GM12878 (cell line): ENCODE data around the gene TOM1L1. TPM values are rescaled to one million over a fixed set of nuclear protein-coding genes. Genes with fewer than 3 reads are reported as not detected.

Experiments used
- ATAC-seq: fragments of 200-7000 bp; cut with Tn5 transposase; 3 replicates; pipeline ENCODE4 v1.9.1; 2020; ENCODE audit warnings: mild to moderate bottlenecking, moderate library complexity
- BruUV-seq: library from RNA; stranded (reverse); fragments of 400-500 nt; replicated peaks from 2 replicates; lab custom pipeline; 2021; lab: Mats Ljungman, UMichigan
- CTCF ChIA-PET: fragments of 300-600 bp; sonication (Branson Sonifier 250); formaldehyde crosslinking; extraction: SDS; loops from one replicate; lab custom pipeline; 2021; ENCODE audit warnings: inconsistent platforms; lab: Yijun Ruan, JAX
- POLR2A ChIA-PET: fragments of 350-600 bp; formaldehyde crosslinking; extraction: SDS; loops from one replicate; lab custom pipeline; 2021; ENCODE audit warnings: inconsistent platforms; lab: Charles Lee
- RAD21 ChIA-PET: fragments of 300-600 bp; sonication (Branson Sonifier 250); formaldehyde crosslinking; loops from one replicate; lab custom pipeline; 2023; ENCODE audit warnings: antibody characterized with exemption; ENCODE audit not compliant: unreplicated experiment; lab: Charles Lee
- SMC1A ChIA-PET: fragments of 300-600 bp; sonication (Branson Sonifier 250); formaldehyde crosslinking; loops from one replicate; lab custom pipeline; 2023; ENCODE audit not compliant: unreplicated experiment, uncharacterized antibody; lab: Charles Lee
- DNase-seq: peaks from one replicate; pipeline ENCODE4 v3.0.0-alpha.2; 2011; ENCODE audit warnings: low read depth, low spot score
- FAIRE-seq: peaks from 3 replicates; lab custom pipeline; 2011; peaks lifted over from hg19 to GRCh38; lab: Jason Lieb, UNC
- H2AFZ ChIP-seq: 2 replicates; pipeline ENCODE4 v1.6.0; 2011; ENCODE audit warnings: low read depth, low read length, control low read depth; ENCODE audit not compliant: control insufficient read depth
- H3K27ac ChIP-seq: 2 replicates; pipeline ENCODE4 v1.5.1; 2011; ENCODE audit warnings: control low read depth; ENCODE audit not compliant: control insufficient read depth, insufficient read depth
- H3K27me3 ChIP-seq, 2 experiments: replicated peaks in 1 of 2; 2 replicates each; pipeline versions ENCODE4 v1.6.0 to v1.6.1; 2011; ENCODE audit warnings: low read length in 1 of 2; ENCODE audit not compliant: control insufficient read depth in 2 of 2, insufficient read depth in 2 of 2
- H3K36me3 ChIP-seq, 2 experiments: 2 replicates each; pipeline ENCODE4 v1.5.1; 2011; ENCODE audit warnings: low read length in 1 of 2; ENCODE audit not compliant: control insufficient read depth in 2 of 2, insufficient read depth in 2 of 2
- H3K4me1 ChIP-seq: 2 replicates; pipeline ENCODE4 v1.6.1; 2011; ENCODE audit warnings: mild to moderate bottlenecking, low read length, moderate library complexity, mixed read lengths; ENCODE audit not compliant: control insufficient read depth, insufficient read depth
- H3K4me2 ChIP-seq: 2 replicates; pipeline ENCODE4 v1.6.0; 2011; ENCODE audit warnings: control low read depth; ENCODE audit not compliant: control insufficient read depth, insufficient read depth
- H3K4me3 ChIP-seq: fragments of 200-600 bp; sonication (generic); 2 replicates; pipeline ENCODE4 v1.5.1; 2016
- H3K79me2 ChIP-seq: 2 replicates; pipeline ENCODE4 v1.6.0; 2011; ENCODE audit warnings: low read length; ENCODE audit not compliant: control insufficient read depth, insufficient read depth
- H3K9ac ChIP-seq: 2 replicates; pipeline ENCODE4 v1.8.0; 2011; ENCODE audit warnings: low read length, control low read depth, mixed read lengths; ENCODE audit not compliant: control insufficient read depth, insufficient read depth
- H3K9me3 ChIP-seq: replicated peaks from 3 replicates; pipeline ENCODE4 v1.5.1; 2011; ENCODE audit warnings: mild to moderate bottlenecking, low read length; ENCODE audit not compliant: control insufficient read depth, insufficient read depth
- H4K20me1 ChIP-seq: 2 replicates; pipeline ENCODE4 v1.6.0; 2011; ENCODE audit not compliant: control insufficient read depth, insufficient read depth
- ASH2L ChIP-seq: fragments of 300-600, 200-600 bp; sonication (generic); IDR thresholded peaks from 2 replicates; pipeline ENCODE4 v1.6.1; 2017; ENCODE audit warnings: low read depth, mild to moderate bottlenecking, borderline replicate concordance
- BHLHE40 ChIP-seq, 2 experiments: fragments of 450-650 bp in 1 of 2; IDR thresholded peaks; 2 replicates each; pipeline ENCODE4 v1.6.1; 2011 to 2017; ENCODE audit warnings: low read depth in 2 of 2, borderline replicate concordance in 1 of 2, improper control_type of control experiment in 1 of 2, low read length in 1 of 2, mild to moderate bottlenecking in 1 of 2
- EED ChIP-seq: sonication (generic); IDR thresholded peaks from 2 replicates; pipeline ENCODE4 v1.6.1; 2016; ENCODE audit warnings: antibody characterized with exemption, low read depth
- MAX ChIP-seq: IDR thresholded peaks from 2 replicates; pipeline ENCODE4 v1.6.1; 2012; ENCODE audit warnings: low read depth, low read length, improper control_type of control experiment
- MYC ChIP-seq: IDR thresholded peaks from 2 replicates; pipeline ENCODE4 v1.6.1; 2011; ENCODE audit warnings: mild to moderate bottlenecking, low read length, moderate library complexity, inconsistent platforms; ENCODE audit not compliant: insufficient read depth, insufficient replicate concordance, insufficient read length, severe bottlenecking
- PAX5 ChIP-seq: IDR thresholded peaks from 2 replicates; pipeline ENCODE4 v1.6.1; 2011; ENCODE audit warnings: low read depth, low read length, borderline replicate concordance
- PBX3 ChIP-seq: IDR thresholded peaks from 2 replicates; pipeline ENCODE4 v1.6.1; 2011; ENCODE audit warnings: mild to moderate bottlenecking, low read depth, low read length, moderate library complexity; ENCODE audit not compliant: insufficient replicate concordance
- STAT1 ChIP-seq: fragments of 450-650 bp; conservative IDR thresholded peaks from 2 replicates; pipeline ENCODE4 v1.6.1; 2014; ENCODE audit warnings: antibody characterized with exemption, mild to moderate bottlenecking
- TAF1 ChIP-seq: IDR thresholded peaks from 2 replicates; pipeline ENCODE4 v1.6.1; 2011; ENCODE audit warnings: mild to moderate bottlenecking, low read depth, low read length, borderline replicate concordance
- ZNF217 ChIP-seq: fragments of 450-650 bp; IDR thresholded peaks from 2 replicates; pipeline ENCODE4 v1.6.1; 2017; ENCODE audit warnings: antibody characterized with exemption, mild to moderate bottlenecking
- in situ Hi-C: fragments of 300-500 bp; cut with MboI; formaldehyde crosslinking; loops from 9 replicates; pipeline ENCODE4 v1.14.3; 2018; ENCODE audit warnings: mixed read lengths
- intact Hi-C: fragments of 100-400 bp; cut with micrococcal nuclease; formaldehyde crosslinking; loops from one replicate; pipeline ENCODE4 v1.14.2; 2022; ENCODE audit not compliant: unreplicated experiment
- polyA plus RNA-seq, 11 experiments: library from polyadenylated mRNA; depleted of rRNA in 4 of 11; unstranded in 6 of 11; stranded (reverse) in 5 of 11; fragments of >200 nt; fragmentation: Nextera tagmentation in 4 of 11; fragmentation: Illumina TruSeq in 1 of 11; extraction: Ambion mirVana in 4 of 11; extraction: Trizol in 1 of 11; gene quantifications; 1 replicate in 1 of 11; 2 replicates in 10 of 11; pipeline versions ENCODE4 v1.2.1 to v1.2.3, GENCODE V29; 2011 to 2016; ENCODE audit warnings: inconsistent platforms in 2 of 11, missing spikeins in 2 of 11, low read depth in 1 of 11
- total RNA-seq, 4 experiments: library from RNA; depleted of rRNA in 3 of 4; stranded (reverse); fragments of >200 nt in 3 of 4; fragmentation: Illumina TruSeq in 1 of 4; extraction: Trizol in 1 of 4; gene quantifications; 2 replicates each; pipeline versions ENCODE4 v1.2.1 to v1.2.3, GENCODE V29; 2013 to 2021

The TOM1L1 gene
- total and polyA plus RNA-seq, 10 of the 15 experiments (the other 5 are each of a cell fraction or from before 2014, with no cell fraction given) = 1.9 to 8.8 (median 2.5) TPM

GRCh38 chr17:54916721-54917120, 16.1 kb downstream of the TOM1L1 start (continued):
- no peak for TF ChIP-seq MAX
- TF ChIP-seq PAX5 = no peak
- TF ChIP-seq MYC = no peak
- no peak for TF ChIP-seq BHLHE40 (IDR thresholded peaks at IDR 0.05; ENCODE audit: borderline replicate concordance in 1 of 2, low read depth in 2 of 2, low read length in 1 of 2)
- TF ChIP-seq TAF1 = no peak
- no peak for TF ChIP-seq PBX3

GRCh38 chr17:54919425-54919824, 18.8 kb downstream of the TOM1L1 start:
- Histone ChIP-seq H3K9me3 (no peaks in the 10 kb centered on the region; the same call in 2 of the 3 replicates), H3K4me1 (no peaks in the 10 kb centered on the region), H2AFZ (no peak overlapping the region), H3K27ac (no peak overlapping the region), H3K9ac (no peak overlapping the region), H3K36me3 (no peaks in the 10 kb centered on the region), H3K79me2 (no peaks in the 10 kb centered on the region), H3K4me2 (no peak overlapping the region), H3K27me3 (no peaks in the 10 kb centered on the region), H3K4me3 (no peak overlapping the region), H4K20me1 (no peaks in the 10 kb centered on the region)
- SMC1A ChIA-PET = no interaction called here
- in situ Hi-C loops (no loop called here), intact Hi-C loops (no loop called here)
- DNase-seq (no peak), ATAC-seq (no peak), FAIRE-seq (no peak)
- TF ChIP-seq EED (no peak), ASH2L (no peak), STAT1 (no peak), ZNF217 (no peak)
- POLR2A ChIA-PET = no interaction called here
- RAD21 ChIA-PET = no interaction called here
- CTCF ChIA-PET = no interaction called here
- BruUV-seq = no TSS peak
